Activated CD4-positive, alpha-beta T cell treated with anti-CD3 and anti-CD28 coated beads, Interleukin-2, amount 50 U/mL, for 4 hours (primary cell): ENCODE data around the gene TSC22D1.
"Not testable (repeated sequence)": the region's sequence is repeated elsewhere in the genome, so short reads cannot be mapped to it uniquely, and the experiment has no call there.

Experiments
- DNase-seq, 2 experiments: peaks; one replicate each; pipeline ENCODE4 v3.0.0-alpha.2; 2020

TSC22D1 gene

DNA sequence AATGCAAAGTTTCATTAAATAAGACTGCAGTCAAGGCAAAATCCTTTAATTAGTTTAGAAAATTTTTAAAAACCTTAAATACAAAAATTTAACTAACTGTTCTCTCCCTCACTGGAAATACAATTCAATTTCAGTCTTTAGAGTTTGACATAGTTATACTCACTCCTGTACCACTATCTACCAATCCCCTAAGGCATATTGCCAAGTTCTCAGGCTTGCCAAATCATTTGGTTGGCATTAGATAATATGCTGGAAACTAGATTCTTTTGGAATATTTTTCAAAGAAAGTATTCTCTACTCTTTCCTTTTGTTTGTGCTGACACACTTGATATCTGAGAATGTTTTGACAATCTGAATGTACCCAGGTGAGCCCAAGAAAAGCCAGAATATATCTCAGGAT, 77.2 kb downstream of the TSC22D1 start:
- DNase-seq = no peak

DNA sequence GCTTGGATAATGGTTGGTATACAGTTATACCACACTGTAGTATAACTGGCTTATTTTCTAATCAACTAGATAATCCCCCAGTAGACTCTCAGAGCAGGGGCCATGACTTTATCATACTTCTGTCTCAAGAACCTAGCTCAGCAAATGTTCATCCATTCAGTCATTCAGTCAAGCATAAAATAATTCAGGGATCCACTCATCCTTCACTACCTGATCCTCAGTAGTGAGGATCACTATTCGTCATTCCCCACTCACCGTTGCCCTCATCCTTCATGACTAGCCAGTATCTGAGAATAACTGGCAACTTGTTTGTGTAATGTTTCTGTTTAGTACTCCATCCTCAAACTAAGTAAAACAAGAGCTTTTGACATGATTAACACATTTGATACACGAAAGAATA, 77.6 kb downstream of the TSC22D1 start:
- no peak for DNase-seq

DNA sequence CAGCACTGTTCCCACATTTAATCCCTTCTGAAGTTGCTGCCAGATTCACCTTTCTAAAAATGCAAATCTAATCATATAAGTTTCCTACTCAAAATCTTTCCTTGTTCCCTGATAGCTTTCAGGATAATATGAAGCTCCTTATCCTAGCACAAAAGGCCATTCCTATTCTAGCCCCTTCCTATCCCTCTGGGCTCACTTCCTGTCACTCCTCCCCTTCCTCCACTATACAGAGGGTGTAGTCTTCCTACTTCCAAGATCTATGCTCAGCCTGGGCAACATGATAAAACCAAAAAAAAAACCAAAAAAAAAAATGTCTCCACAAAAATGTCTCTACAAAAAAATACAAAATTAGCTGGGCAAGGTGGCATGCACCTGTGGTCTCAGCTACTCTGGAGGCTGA, 78.3 kb downstream of the TSC22D1 start:
- no peak for DNase-seq

- no peak for DNase-seq
These were observed 82.8 kb downstream of the TSC22D1 start for GRCh38 chr13:44493213-44493812.

GRCh38 chr13:44489751-44490150, 86.4 kb downstream of the TSC22D1 start:
- no peak for DNase-seq

GRCh38 chr13:44487989-44488388, 88.1 kb downstream of the TSC22D1 start:
- no peak for DNase-seq

GRCh38 chr13:44484562-44485138, 91.5 kb downstream of the TSC22D1 start:
- no peak for DNase-seq

DNA sequence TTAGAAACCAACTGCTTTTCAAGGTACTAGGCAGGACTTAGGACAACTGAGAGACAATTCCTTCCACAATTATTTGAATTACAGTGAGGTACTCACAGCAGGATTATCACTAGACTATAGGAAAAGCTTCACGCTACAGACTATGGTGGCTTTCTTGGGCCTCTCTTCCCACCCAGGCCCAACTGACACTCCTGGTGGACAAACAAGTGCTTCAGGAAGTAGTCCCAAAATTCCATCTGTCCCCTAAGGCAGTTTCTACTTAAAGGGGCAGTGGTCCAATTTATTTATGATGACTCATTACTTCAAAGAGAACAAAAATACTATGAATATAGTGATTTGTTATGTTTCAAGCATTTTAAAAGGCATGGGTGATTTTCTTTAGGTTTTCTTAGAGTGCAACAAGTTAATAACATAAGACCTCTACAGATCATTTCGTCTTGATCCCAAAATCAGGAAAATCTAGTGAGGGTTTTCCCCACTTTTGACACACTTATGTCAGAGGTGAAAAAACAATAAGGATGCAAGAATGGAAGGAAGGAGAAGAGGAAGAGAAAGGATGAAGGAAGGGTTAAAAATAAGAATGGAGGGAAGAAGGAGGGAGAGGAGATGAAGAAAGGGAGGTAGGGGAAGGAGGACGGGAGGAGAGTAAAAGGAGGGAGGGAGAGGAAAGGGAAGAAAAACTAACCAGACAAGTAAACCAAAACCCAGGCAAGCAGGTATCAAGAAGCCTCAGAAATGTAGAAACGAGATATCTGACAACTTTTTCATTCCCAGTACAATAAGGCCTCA, 101.8 kb downstream of the TSC22D1 start:
- DNase-seq = no peak

GRCh38 chr13:44471686-44472085, 104.4 kb downstream of the TSC22D1 start:
- no peak for DNase-seq

DNA sequence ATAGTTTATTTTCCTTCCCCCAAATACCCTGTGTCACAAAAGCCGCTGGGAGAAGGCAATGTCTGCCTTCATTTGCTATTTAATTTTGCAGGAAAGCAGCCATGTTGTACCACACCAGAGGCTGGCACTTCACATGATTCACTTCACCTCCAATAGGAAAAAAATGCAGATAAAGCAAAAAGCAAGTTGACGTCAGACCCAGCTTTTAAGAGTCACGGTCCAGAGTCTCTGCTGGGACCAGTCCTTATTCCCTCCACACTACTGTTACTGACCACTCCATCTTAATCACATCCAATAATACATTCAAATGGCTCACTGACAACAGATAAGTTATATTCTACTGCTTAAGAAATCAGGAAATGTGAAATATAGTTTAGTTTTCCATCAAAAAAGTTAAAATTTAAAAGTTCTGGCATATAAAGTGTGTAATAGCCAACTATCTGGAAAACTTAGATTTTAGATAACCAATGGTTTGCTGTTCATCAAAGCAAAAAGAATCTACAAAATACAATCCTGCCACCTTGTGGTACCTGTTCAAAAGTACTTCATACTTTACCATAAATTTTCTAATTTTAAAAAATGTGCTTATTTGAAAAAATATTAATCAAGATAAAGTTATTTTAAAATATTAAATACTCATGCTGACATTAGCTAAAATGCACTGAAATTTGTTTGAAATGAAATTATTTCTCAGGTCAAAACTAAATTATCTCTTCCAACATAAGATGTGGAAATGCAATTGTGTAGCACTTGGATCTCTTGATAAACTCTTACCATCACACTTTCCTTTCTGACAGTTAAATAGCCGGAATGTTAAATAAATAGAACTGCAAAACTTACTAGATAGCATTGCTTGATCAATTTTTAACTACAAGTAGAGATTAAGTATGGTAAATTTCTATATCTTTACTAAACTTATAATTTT, 105.2 kb downstream of the TSC22D1 start:
- DNase-seq = no peak

GRCh38 chr13:44468874-44469273, 107.3 kb downstream of the TSC22D1 start:
- no peak for DNase-seq

DNA sequence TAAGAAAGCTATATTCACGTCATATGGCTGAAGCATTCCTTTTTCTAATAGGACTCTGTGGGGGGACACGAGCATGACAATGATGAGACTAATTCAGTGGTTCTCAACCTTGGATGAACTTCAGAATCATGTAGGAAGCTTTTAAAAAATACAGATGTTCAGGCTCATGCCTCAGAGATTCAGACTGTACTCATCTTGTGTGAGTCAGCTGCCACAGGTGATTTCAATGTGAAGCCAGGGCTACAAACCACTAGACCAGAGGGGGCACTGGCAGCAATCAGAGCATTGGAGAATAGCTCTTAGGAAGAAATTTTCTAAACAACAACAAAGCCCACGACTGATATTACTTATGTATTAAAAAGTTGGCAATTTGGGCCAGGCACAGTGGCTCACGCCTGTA, 110.8 kb downstream of the TSC22D1 start:
- DNase-seq = no peak

- no peak for DNase-seq
These were observed 111.7 kb downstream of the TSC22D1 start for GRCh38 chr13:44464471-44464870.

- DNase-seq = no peak
These were observed 112.4 kb downstream of the TSC22D1 start for GRCh38 chr13:44463759-44464158.

GRCh38 chr13:44459674-44460073, 116.5 kb downstream of the TSC22D1 start:
- DNase-seq = no peak

GRCh38 chr13:44458313-44458975, 117.7 kb downstream of the TSC22D1 start:
- no peak for DNase-seq

- DNase-seq = not testable (repeated sequence)
These were observed 119.9 kb downstream of the TSC22D1 start for GRCh38 chr13:44456212-44456611.

- DNase-seq = no peak
These were observed 120.4 kb downstream of the TSC22D1 start for GRCh38 chr13:44455769-44456168.

GRCh38 chr13:44453881-44454280, 122.2 kb downstream of the TSC22D1 start:
- no peak for DNase-seq

DNA sequence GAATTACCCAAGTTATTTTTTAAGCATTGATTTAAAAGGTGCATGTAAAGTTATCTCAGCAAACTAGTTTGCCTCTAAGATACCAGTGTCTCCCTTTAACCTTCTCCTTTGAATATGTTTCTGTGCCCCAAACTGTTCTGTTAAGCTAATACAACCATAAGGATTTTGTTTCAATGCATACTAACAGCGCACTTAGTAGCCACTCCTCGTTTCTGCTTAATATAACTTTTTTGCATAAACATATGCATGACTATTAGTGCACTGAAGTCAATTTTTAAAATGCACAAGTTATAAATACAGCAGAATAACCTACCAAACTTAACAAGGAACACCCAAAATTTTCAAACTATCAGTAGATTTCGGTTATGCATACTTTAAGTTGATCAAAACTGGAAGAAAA, 123.1 kb downstream of the TSC22D1 start:
- no peak for DNase-seq

- DNase-seq = no peak
These were observed 123.7 kb downstream of the TSC22D1 start for GRCh38 chr13:44452418-44452817.

GRCh38 chr13:44451651-44452050, 124.5 kb downstream of the TSC22D1 start:
- no peak for DNase-seq

DNA sequence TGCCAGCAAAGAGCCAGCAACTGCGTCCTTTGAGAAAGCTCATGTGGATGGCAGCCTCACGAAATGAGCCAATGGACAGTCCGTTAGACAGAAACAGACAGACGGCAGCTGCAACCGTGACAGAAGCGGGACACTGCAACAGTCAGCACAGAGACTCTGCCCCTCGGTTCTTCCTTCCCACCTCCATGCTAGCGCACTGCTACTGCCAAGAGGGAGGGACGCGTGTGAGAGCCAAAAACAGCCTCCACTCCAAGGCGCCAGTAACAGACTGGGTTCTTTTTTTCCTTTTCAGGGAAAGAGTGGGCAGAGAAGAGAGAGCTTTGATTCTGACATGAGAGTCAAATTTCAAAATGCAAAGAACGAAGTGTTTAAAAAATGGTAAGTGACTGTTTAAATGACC, 125.0 kb downstream of the TSC22D1 start:
- no peak for DNase-seq
